SK-N-SH (cell line): ENCODE measurements around the gene MCAM. TPM values are rescaled to one million over a fixed set of nuclear protein-coding genes. Genes with fewer than 3 reads are reported as not detected.
A peak's percentile ranks its signal among the peaks of the same experiment; 100 is the strongest.

Experiments
- CTCF ChIA-PET: fragments of 300-600, 350-600 bp; formaldehyde crosslinking; extraction: SDS; loops from one replicate; lab custom pipeline; 2021; lab: Yijun Ruan, JAX
- POLR2A ChIA-PET: fragments of 350-600 bp; sonication (Branson Sonifier 250); formaldehyde crosslinking; extraction: SDS; loops from one replicate; lab custom pipeline; 2020; ENCODE audit warnings: antibody characterized with exemption, inconsistent platforms; lab: Yijun Ruan, JAX
- DNase-seq: peaks from one replicate; pipeline ENCODE4 v3.0.0; 2012
- H2AFZ ChIP-seq: fragments of 200-600 bp; sonication (generic); 2 replicates; pipeline ENCODE4 v1.8.1; 2016; ENCODE audit warnings: antibody characterized with exemption, mild to moderate bottlenecking, low read depth
- H3F3A ChIP-seq: fragments of 200-600 bp; sonication (generic); replicated peaks from 2 replicates; pipeline ENCODE3; 2016; ENCODE audit warnings: antibody characterized with exemption, mild to moderate bottlenecking; ENCODE audit not compliant: insufficient read depth
- H3K27ac ChIP-seq, 2 experiments: fragments of 200-500 bp in 1 of 2; fragments of 200-600 bp in 1 of 2; sonication (Bioruptor generic) in 1 of 2; sonication (generic), shearing (Covaris generic) in 1 of 2; 2 replicates each; pipeline versions ENCODE4 v1.5.1 to v1.6.1; 2014 to 2016; ENCODE audit warnings: low read depth in 2 of 2, inconsistent platforms in 1 of 2, low read length in 1 of 2, mild to moderate bottlenecking in 1 of 2, mixed read lengths in 1 of 2
- H3K27me3 ChIP-seq: fragments of 200-600 bp; sonication (generic), shearing (Covaris generic); 2 replicates; pipeline ENCODE4 v1.6.1; 2016; ENCODE audit warnings: mixed run types; ENCODE audit not compliant: insufficient read depth
- H3K36me3 ChIP-seq, 2 experiments: fragments of 200-500 bp in 1 of 2; fragments of 200-600 bp in 1 of 2; sonication (Bioruptor generic) in 1 of 2; sonication (generic) in 1 of 2; replicated peaks in 1 of 2; 2 replicates each; pipeline versions ENCODE3 to v1.5.1; 2014 to 2016; ENCODE audit warnings: low read length in 1 of 2, mild to moderate bottlenecking in 1 of 2; ENCODE audit not compliant: insufficient read depth in 2 of 2, control insufficient read depth in 1 of 2
- H3K4me1 ChIP-seq, 2 experiments: fragments of 200-500 bp in 1 of 2; fragments of 200-600 bp in 1 of 2; sonication (Bioruptor generic) in 1 of 2; sonication (generic), shearing (Covaris generic) in 1 of 2; 2 replicates each; pipeline versions ENCODE4 v1.5.1 to v1.6.1; 2014 to 2016; ENCODE audit warnings: low read depth in 1 of 2, low read length in 1 of 2, mixed run types in 1 of 2; ENCODE audit not compliant: insufficient read depth in 2 of 2, control insufficient read depth in 1 of 2
- H3K4me2 ChIP-seq: fragments of 200-600 bp; sonication (generic), shearing (Covaris generic); 2 replicates; pipeline ENCODE4 v1.6.1; 2017; ENCODE audit warnings: mixed run types
- H3K4me3 ChIP-seq, 2 experiments: fragments of 200-500 bp in 1 of 2; fragments of 200-600 bp in 1 of 2; sonication (Bioruptor generic) in 1 of 2; sonication (generic), shearing (Covaris generic) in 1 of 2; 2 replicates each; pipeline versions ENCODE4 v1.5.1 to v1.8.1; 2014 to 2016; ENCODE audit warnings: low read depth in 2 of 2, inconsistent platforms in 1 of 2, low read length in 1 of 2, mild to moderate bottlenecking in 1 of 2, mixed read lengths in 1 of 2, moderate library complexity in 1 of 2
- H3K79me2 ChIP-seq: fragments of 200-600 bp; sonication (generic); 2 replicates; pipeline ENCODE4 v1.8.1; 2017; ENCODE audit warnings: mild to moderate bottlenecking; ENCODE audit not compliant: insufficient read depth
- H3K9ac ChIP-seq: fragments of 200-600 bp; sonication (generic); 2 replicates; pipeline ENCODE4 v1.6.1; 2017; ENCODE audit warnings: mixed run types
- H3K9me2 ChIP-seq: fragments of 200-600 bp; sonication (generic); 2 replicates; pipeline ENCODE4 v1.6.1; 2017; ENCODE audit warnings: mixed run types
- H3K9me3 ChIP-seq: fragments of 200-600 bp; sonication (generic); 2 replicates; pipeline ENCODE4 v1.6.1; 2017; ENCODE audit warnings: mixed run types, mild to moderate bottlenecking, moderate library complexity
- H4K20me1 ChIP-seq: fragments of 200-600 bp; sonication (generic); 2 replicates; pipeline ENCODE4 v1.6.1; 2017; ENCODE audit warnings: mild to moderate bottlenecking, mixed run types; ENCODE audit not compliant: insufficient read depth
- FOXM1 ChIP-seq: IDR thresholded peaks from 2 replicates; pipeline ENCODE4 v1.4.0; 2012; ENCODE audit warnings: low read depth, mild to moderate bottlenecking
- RAD21 ChIP-seq: IDR thresholded peaks from 2 replicates; pipeline ENCODE4 v1.6.1; 2012; ENCODE audit warnings: mild to moderate bottlenecking, low read length
- TEAD4 ChIP-seq: IDR thresholded peaks from 2 replicates; pipeline ENCODE4 v1.4.0; 2012; ENCODE audit warnings: mild to moderate bottlenecking, borderline replicate concordance; ENCODE audit not compliant: insufficient read depth
- WGBS: methylation state at CpG from one replicate; pipeline ENCODE4 v1.1.6; 2017; ENCODE audit warnings: low lambda C conversion rate; 5-methylcytosine and 5-hydroxymethylcytosine counted together
- polyA plus RNA-seq, 3 experiments: library from polyadenylated mRNA; depleted of rRNA; stranded (reverse); fragments of >200 nt; gene quantifications; 2 replicates each; pipeline ENCODE4 v1.2.3, GENCODE V29; 2012
- TF ChIP-seq, protein P1 (sequence below): fragments of 150-350 bp; IDR thresholded peaks from 2 replicates; pipeline ENCODE4 v1.6.1; 2016; ENCODE audit warnings: mild to moderate bottlenecking, low read depth, low read length
- TF ChIP-seq, protein P2 (sequence below): fragments of 200-600 bp; sonication (generic); IDR thresholded peaks from 2 replicates; pipeline ENCODE4 v1.6.1; 2017; ENCODE audit warnings: antibody characterized with exemption, mild to moderate bottlenecking, moderate library complexity
- TF ChIP-seq, protein P3 (sequence below): IDR thresholded peaks from 2 replicates; pipeline ENCODE4 v1.6.1; 2012; ENCODE audit warnings: mild to moderate bottlenecking, low read depth, low read length, moderate library complexity
- TF ChIP-seq, protein P4 (sequence below): IDR thresholded peaks from 2 replicates; pipeline ENCODE4 v1.4.0; 2012; ENCODE audit warnings: low read depth

MCAM gene
- polyA plus RNA-seq, 1 of the 3 experiments (the other 2 are of a cell fraction) = 22.8 TPM

DNA sequence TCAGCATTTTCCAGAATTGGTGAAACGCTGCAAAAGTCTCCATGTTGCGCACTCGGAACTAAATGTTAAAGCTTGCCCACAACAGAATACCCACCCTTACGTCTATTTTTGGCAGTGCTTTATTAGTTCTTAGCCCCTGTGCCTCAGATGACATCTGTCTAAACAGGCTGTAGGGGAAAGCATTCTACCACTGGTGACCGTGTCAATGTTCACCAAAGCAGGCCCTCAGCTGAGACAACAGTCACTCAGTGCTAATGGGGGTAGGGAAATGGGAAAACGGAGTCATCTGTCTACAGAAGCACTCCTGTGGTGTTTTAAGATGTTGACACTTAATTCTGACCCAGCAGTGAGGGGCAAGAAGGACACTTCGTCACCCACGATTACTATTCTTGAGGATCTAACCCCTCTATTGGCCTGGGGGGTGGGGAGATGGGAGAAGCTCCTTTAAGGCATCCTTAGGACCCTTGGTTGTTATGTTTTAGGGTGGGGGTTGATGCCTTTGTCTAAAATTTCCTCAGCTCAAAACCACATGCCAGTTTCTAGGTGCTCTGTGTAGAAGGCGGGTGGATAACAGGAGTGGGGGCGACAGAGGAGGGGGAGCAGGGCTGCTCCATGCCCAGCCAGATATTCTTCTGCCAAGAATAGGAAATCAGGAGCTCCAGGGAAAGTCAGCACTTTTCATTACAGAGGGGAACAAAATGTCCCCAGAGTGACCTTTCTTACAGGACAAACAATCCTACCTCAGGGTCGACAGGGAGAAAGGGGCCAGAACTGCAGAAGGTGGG is 45.2 kb upstream of the MCAM start:
- no peaks in the 10 kb centered on the region for H3K79me2 ChIP-seq
- CTCF ChIA-PET = interaction anchor here (0.8 to 5.1 kb wide), 10 partner anchors 9 to 824 kb away, joined by 3 to 41 read pairs (median 10); partner anchors contain the start of gene USP2
- 94% methylated on average over 11 of the region's 11 CpGs for WGBS
- H3K27me3 ChIP-seq = no peaks in the 10 kb centered on the region
- no peak for DNase-seq
- no peak overlapping the region for H3K4me3 ChIP-seq
- no peak overlapping the region for H2AFZ ChIP-seq
- POLR2A ChIA-PET = no interaction called here
- peaks cover 0 to 3% of the 10 kb centered on the region in 2 experiments for H3K36me3 ChIP-seq
- H3K9me2 ChIP-seq = no peaks in the 10 kb centered on the region
- H4K20me1 ChIP-seq = no peaks in the 10 kb centered on the region
- peak overlapping the region in 1 of 2 experiments; percentile 22; a peak in 1 of 4 replicates for H3K27ac ChIP-seq
- H3K4me1 ChIP-seq = peaks cover 25 to 50% of the 10 kb centered on the region in 2 experiments; a peak in 3 of 4 replicates
- H3K4me2 ChIP-seq = peak overlapping the region; percentile 58
- TF ChIP-seq RAD21 (no peak), FOXM1 (no peak), TEAD4 (no peak)
- TF ChIP-seq, protein P1, sequence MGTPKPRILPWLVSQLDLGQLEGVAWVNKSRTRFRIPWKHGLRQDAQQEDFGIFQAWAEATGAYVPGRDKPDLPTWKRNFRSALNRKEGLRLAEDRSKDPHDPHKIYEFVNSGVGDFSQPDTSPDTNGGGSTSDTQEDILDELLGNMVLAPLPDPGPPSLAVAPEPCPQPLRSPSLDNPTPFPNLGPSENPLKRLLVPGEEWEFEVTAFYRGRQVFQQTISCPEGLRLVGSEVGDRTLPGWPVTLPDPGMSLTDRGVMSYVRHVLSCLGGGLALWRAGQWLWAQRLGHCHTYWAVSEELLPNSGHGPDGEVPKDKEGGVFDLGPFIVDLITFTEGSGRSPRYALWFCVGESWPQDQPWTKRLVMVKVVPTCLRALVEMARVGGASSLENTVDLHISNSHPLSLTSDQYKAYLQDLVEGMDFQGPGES = no peak
- TF ChIP-seq, protein P2, sequence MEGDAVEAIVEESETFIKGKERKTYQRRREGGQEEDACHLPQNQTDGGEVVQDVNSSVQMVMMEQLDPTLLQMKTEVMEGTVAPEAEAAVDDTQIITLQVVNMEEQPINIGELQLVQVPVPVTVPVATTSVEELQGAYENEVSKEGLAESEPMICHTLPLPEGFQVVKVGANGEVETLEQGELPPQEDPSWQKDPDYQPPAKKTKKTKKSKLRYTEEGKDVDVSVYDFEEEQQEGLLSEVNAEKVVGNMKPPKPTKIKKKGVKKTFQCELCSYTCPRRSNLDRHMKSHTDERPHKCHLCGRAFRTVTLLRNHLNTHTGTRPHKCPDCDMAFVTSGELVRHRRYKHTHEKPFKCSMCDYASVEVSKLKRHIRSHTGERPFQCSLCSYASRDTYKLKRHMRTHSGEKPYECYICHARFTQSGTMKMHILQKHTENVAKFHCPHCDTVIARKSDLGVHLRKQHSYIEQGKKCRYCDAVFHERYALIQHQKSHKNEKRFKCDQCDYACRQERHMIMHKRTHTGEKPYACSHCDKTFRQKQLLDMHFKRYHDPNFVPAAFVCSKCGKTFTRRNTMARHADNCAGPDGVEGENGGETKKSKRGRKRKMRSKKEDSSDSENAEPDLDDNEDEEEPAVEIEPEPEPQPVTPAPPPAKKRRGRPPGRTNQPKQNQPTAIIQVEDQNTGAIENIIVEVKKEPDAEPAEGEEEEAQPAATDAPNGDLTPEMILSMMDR = no peak
- TF ChIP-seq, protein P3, sequence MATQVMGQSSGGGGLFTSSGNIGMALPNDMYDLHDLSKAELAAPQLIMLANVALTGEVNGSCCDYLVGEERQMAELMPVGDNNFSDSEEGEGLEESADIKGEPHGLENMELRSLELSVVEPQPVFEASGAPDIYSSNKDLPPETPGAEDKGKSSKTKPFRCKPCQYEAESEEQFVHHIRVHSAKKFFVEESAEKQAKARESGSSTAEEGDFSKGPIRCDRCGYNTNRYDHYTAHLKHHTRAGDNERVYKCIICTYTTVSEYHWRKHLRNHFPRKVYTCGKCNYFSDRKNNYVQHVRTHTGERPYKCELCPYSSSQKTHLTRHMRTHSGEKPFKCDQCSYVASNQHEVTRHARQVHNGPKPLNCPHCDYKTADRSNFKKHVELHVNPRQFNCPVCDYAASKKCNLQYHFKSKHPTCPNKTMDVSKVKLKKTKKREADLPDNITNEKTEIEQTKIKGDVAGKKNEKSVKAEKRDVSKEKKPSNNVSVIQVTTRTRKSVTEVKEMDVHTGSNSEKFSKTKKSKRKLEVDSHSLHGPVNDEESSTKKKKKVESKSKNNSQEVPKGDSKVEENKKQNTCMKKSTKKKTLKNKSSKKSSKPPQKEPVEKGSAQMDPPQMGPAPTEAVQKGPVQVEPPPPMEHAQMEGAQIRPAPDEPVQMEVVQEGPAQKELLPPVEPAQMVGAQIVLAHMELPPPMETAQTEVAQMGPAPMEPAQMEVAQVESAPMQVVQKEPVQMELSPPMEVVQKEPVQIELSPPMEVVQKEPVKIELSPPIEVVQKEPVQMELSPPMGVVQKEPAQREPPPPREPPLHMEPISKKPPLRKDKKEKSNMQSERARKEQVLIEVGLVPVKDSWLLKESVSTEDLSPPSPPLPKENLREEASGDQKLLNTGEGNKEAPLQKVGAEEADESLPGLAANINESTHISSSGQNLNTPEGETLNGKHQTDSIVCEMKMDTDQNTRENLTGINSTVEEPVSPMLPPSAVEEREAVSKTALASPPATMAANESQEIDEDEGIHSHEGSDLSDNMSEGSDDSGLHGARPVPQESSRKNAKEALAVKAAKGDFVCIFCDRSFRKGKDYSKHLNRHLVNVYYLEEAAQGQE = no peak
- TF ChIP-seq, protein P4, sequence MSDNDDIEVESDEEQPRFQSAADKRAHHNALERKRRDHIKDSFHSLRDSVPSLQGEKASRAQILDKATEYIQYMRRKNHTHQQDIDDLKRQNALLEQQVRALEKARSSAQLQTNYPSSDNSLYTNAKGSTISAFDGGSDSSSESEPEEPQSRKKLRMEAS = no peak
- H3F3A ChIP-seq = peaks cover 21% of the 10 kb centered on the region
- H3K9ac ChIP-seq = no peak overlapping the region
- no peaks in the 10 kb centered on the region for H3K9me3 ChIP-seq
